Gastroesophageal sphincter (tissue), 3 donors: Measurements from ENCODE around the gene TRAF3.

Experiments used
- CTCF ChIP-seq, 4 experiments: fragments of 200-600 bp in 2 of 4; fragments of 450-650 bp in 2 of 4; sonication (generic) in 1 of 4; IDR thresholded peaks; one replicate each; pipeline ENCODE4 v1.5.1; 2017 to 2019; ENCODE audit warnings: antibody characterized with exemption in 4 of 4, mild to moderate bottlenecking in 2 of 4, moderate library complexity in 2 of 4
- EP300 ChIP-seq: sonication (generic); formaldehyde crosslinking; IDR thresholded peaks from one replicate; pipeline ENCODE4 v1.6.1; 2017; ENCODE audit warnings: antibody characterized with exemption, mild to moderate bottlenecking
- POLR2A ChIP-seq, 2 donors: fragments of 450-650 bp; IDR thresholded peaks; one replicate each; pipeline ENCODE4 v1.6.1; 2017; ENCODE audit warnings: antibody characterized with exemption in 2 of 2, mild to moderate bottlenecking in 2 of 2, moderate library complexity in 1 of 2
- POLR2AphosphoS5 ChIP-seq: sonication (generic); formaldehyde crosslinking; IDR thresholded peaks from one replicate; pipeline ENCODE4 v1.6.1; 2017; ENCODE audit warnings: antibody characterized with exemption

GRCh38 chr14:102835959-102836358, 58.7 kb downstream of the TRAF3 start:
- TF ChIP-seq POLR2A (IDR thresholded peaks at IDR 0.05), result no peak
- no peak for TF ChIP-seq CTCF (IDR thresholded peaks at IDR 0.05)
- TF ChIP-seq POLR2AphosphoS5, result no peak
- no peak for TF ChIP-seq EP300
